Panc1 (cell line): ENCODE data around the gene FAM8A1. TPM values are rescaled to one million over a fixed set of nuclear protein-coding genes. Genes with fewer than 3 reads are reported as not detected.

Experiments
- ATAC-seq: fragments of 200-7000 bp; cut with Tn5 transposase; 2 replicates; pipeline ENCODE4 v1.9.1; 2020; ENCODE audit warnings: mild to moderate bottlenecking, moderate library complexity
- BruUV-seq: library from RNA; stranded (reverse); fragments of 400-500 nt; replicated peaks from 2 replicates; lab custom pipeline; 2021; lab: Mats Ljungman, UMichigan
- CTCF ChIA-PET: fragments of 300-600 bp; sonication (Branson Sonifier 250); formaldehyde crosslinking; loops from one replicate; lab custom pipeline; 2022; ENCODE audit warnings: antibody characterized with exemption; lab: Charles Lee
- POLR2A ChIA-PET: fragments of 300-600 bp; sonication (Branson Sonifier 250); formaldehyde crosslinking; loops from one replicate; lab custom pipeline; 2022; ENCODE audit warnings: antibody characterized with exemption; lab: Charles Lee
- DNase-seq: peaks from one replicate; pipeline ENCODE4 v3.0.0-alpha.2; 2010; ENCODE audit warnings: low read depth, low spot score
- H3K27ac ChIP-seq: 2 replicates; pipeline ENCODE4 v1.5.1; 2011; ENCODE audit warnings: mild to moderate bottlenecking, low read length, inconsistent platforms
- H3K27me3 ChIP-seq: fragments of 200-500 bp; sonication (Bioruptor generic); 2 replicates; pipeline ENCODE4 v1.6.0; 2014; ENCODE audit warnings: low read length, inconsistent platforms; ENCODE audit not compliant: control insufficient read depth, insufficient read depth
- H3K36me3 ChIP-seq: fragments of 200-500 bp; sonication (Bioruptor generic); 2 replicates; pipeline ENCODE4 v1.5.1; 2014; ENCODE audit warnings: inconsistent platforms, mild to moderate bottlenecking, low read length, moderate library complexity; ENCODE audit not compliant: control insufficient read depth, insufficient read depth
- H3K4me1 ChIP-seq: 2 replicates; pipeline ENCODE4 v1.5.1; 2011; ENCODE audit warnings: inconsistent platforms, mild to moderate bottlenecking, low read length, moderate library complexity; ENCODE audit not compliant: control insufficient read depth, insufficient read depth
- H3K4me3 ChIP-seq, 2 experiments: 2 replicates each; pipeline ENCODE4 v1.5.1; 2011 to 2012; ENCODE audit warnings: low read depth in 2 of 2, low read length in 2 of 2, mild to moderate bottlenecking in 2 of 2, inconsistent platforms in 1 of 2, moderate library complexity in 1 of 2
- H3K9me3 ChIP-seq: fragments of 200-500 bp; sonication (Bioruptor generic); 2 replicates; pipeline ENCODE4 v1.5.1; 2014; ENCODE audit warnings: low read depth, mild to moderate bottlenecking, inconsistent platforms, low read length, moderate library complexity; ENCODE audit not compliant: control insufficient read depth, insufficient read depth
- CTCF ChIP-seq: fragments of 450-650 bp; IDR thresholded peaks from 2 replicates; pipeline ENCODE4 v1.5.1; 2017; ENCODE audit warnings: mild to moderate bottlenecking
- POLR2AphosphoS5 ChIP-seq: IDR thresholded peaks from 2 replicates; pipeline ENCODE4 v1.6.1; 2012; ENCODE audit warnings: mild to moderate bottlenecking, low read depth, low read length, moderate library complexity
- REST ChIP-seq, 2 experiments: IDR thresholded peaks; 2 replicates each; pipeline ENCODE4 v1.6.1; 2011 to 2012; ENCODE audit warnings: low read depth in 2 of 2, control low read depth in 1 of 2, low read length in 1 of 2, mild to moderate bottlenecking in 1 of 2, moderate library complexity in 1 of 2; ENCODE audit not compliant: insufficient read depth in 1 of 2
- SIN3A ChIP-seq: IDR thresholded peaks from 2 replicates; pipeline ENCODE4 v1.6.1; 2012; ENCODE audit warnings: low read depth, mild to moderate bottlenecking, low read length, moderate library complexity, borderline replicate concordance; ENCODE audit not compliant: insufficient read depth
- TCF7L2 ChIP-seq: IDR thresholded peaks from 2 replicates; pipeline ENCODE4 v1.6.1; 2011; ENCODE audit warnings: mild to moderate bottlenecking, low read depth, low read length, inconsistent platforms
- in situ Hi-C: cut with HindIII; loops from 2 replicates; pipeline ENCODE4 v1.10.0; 2016; ENCODE audit warnings: low sequenced_read_pairs, low pct_unique_long_range_greater_than_20kb
- intact Hi-C: fragments of 100-400 bp; cut with micrococcal nuclease; formaldehyde crosslinking; loops from one replicate; pipeline ENCODE4 v1.10.0; 2022; ENCODE audit not compliant: unreplicated experiment
- total RNA-seq: library from RNA; stranded (reverse); gene quantifications from one replicate; pipeline ENCODE4 v1.2.1, GENCODE V29; 2021; ENCODE audit not compliant: unreplicated experiment

Gene FAM8A1
- total RNA-seq, 1 experiment from 2014 or later, result 9.3 TPM

- TSS peak; percentile 32 for BruUV-seq
- in situ Hi-C loops, result no loop called here
Observed at GRCh38 chr6:17632934-17633333, 32.8 kb downstream of the FAM8A1 start.

GRCh38 chr6:17633465-17634188 lies 33.5 kb downstream of the FAM8A1 start:
- ChIA-PET CTCF (interaction anchor here (0.5 kb wide), 1 partner anchor 485 kb away, joined by 3 read pairs; no protein-coding TSS in a partner anchor), POLR2A (no interaction called here)
- no peak overlapping the region for H3K4me3 ChIP-seq
- no peak overlapping the region for H3K27ac ChIP-seq
- intact Hi-C loops (no loop called here), in situ Hi-C loops (no loop called here)
- no peaks in the 10 kb centered on the region for H3K27me3 ChIP-seq
- no TSS peak for BruUV-seq
- no peak for ATAC-seq
- DNase-seq, result no peak
- H3K36me3 ChIP-seq, result peaks cover 44% of the 10 kb centered on the region
- TF ChIP-seq CTCF (no peak), SIN3A (no peak), REST (IDR thresholded peaks at IDR 0.05; ENCODE audit: insufficient read depth in 1 of 2, low read depth in 2 of 2, low read length in 1 of 2) (no peak), POLR2AphosphoS5 (no peak), TCF7L2 (no peak)
- no peaks in the 10 kb centered on the region for H3K4me1 ChIP-seq
- H3K9me3 ChIP-seq, result no peaks in the 10 kb centered on the region

More at GRCh38 chr6:17632934-17633333, 32.8 kb downstream of the FAM8A1 start:
- Histone ChIP-seq H3K4me1 (no peaks in the 10 kb centered on the region), H3K4me3 (no peak overlapping the region), H3K27ac (no peak overlapping the region), H3K27me3 (no peaks in the 10 kb centered on the region), H3K9me3 (no peaks in the 10 kb centered on the region), H3K36me3 (peaks cover 42% of the 10 kb centered on the region)
- TF ChIP-seq REST (IDR thresholded peaks at IDR 0.05; ENCODE audit: insufficient read depth in 1 of 2, low read depth in 2 of 2, low read length in 1 of 2) (no peak), SIN3A (no peak), TCF7L2 (no peak), CTCF (no peak), POLR2AphosphoS5 (no peak)
- intact Hi-C loops, result no loop called here
- ChIA-PET POLR2A (no interaction called here), CTCF (interaction anchor here (0.5 kb wide), 1 partner anchor 484 kb away, joined by 3 read pairs; no protein-coding TSS in a partner anchor)
- DNase-seq, result no peak
- ATAC-seq, result no peak
